HepG2 (cell line): ENCODE results near the gene IL1RAPL2. TPM values are rescaled to one million over a fixed set of nuclear protein-coding genes. Genes with fewer than 3 reads are reported as not detected.

ENCODE experiments used
- ATAC-seq: fragments of 200-7000 bp; cut with Tn5 transposase; 3 replicates; pipeline ENCODE4 v1.9.1; 2020; ENCODE audit warnings: mild to moderate bottlenecking, moderate library complexity
- BruUV-seq: library from RNA; stranded (reverse); fragments of 400-500 nt; replicated peaks from 2 replicates; lab custom pipeline; 2021; lab: Mats Ljungman, UMichigan
- CTCF ChIA-PET: fragments of 300-600 bp; formaldehyde crosslinking; extraction: SDS; loops from one replicate; lab custom pipeline; 2021; ENCODE audit warnings: low total read pairs, inconsistent platforms, low intra/inter-chr PET ratio; lab: Yijun Ruan, JAX
- POLR2A ChIA-PET: fragments of 350-600 bp; sonication (Branson Sonifier 250); formaldehyde crosslinking; loops from one replicate; lab custom pipeline; 2020; ENCODE audit warnings: antibody characterized with exemption, inconsistent platforms; lab: Yijun Ruan, JAX
- DNase-seq: peaks from one replicate; pipeline ENCODE4 v3.0.0-alpha.2; 2015; ENCODE audit warnings: low spot score
- FAIRE-seq: peaks from 3 replicates; lab custom pipeline; 2011; peaks lifted over from hg19 to GRCh38; lab: Jason Lieb, UNC
- H2AFZ ChIP-seq: one replicate; pipeline ENCODE4 v1.6.1; 2011; ENCODE audit warnings: low read length, inconsistent platforms
- H3K27ac ChIP-seq: fragments of 300-600 bp; 3 replicates; pipeline ENCODE4 v1.8.0; 2011; ENCODE audit warnings: mixed run types, mild to moderate bottlenecking, mixed read lengths, low read length, inconsistent platforms; ENCODE audit not compliant: insufficient read depth; ENCODE audit errors: extremely low read length
- H3K27me3 ChIP-seq, 2 experiments: fragments of 200-600 bp in 1 of 2; 2 replicates in 1 of 2; 3 replicates in 1 of 2; pipeline versions ENCODE4 v1.6.0 to v1.8.0; 2011; ENCODE audit warnings: low read length in 2 of 2, mild to moderate bottlenecking in 2 of 2, moderate library complexity in 2 of 2, inconsistent platforms in 1 of 2; ENCODE audit not compliant: insufficient read depth in 2 of 2, control insufficient read depth in 1 of 2
- H3K36me3 ChIP-seq, 2 experiments: fragments of 200-600 bp in 1 of 2; replicated peaks in 1 of 2; 2 replicates in 1 of 2; 3 replicates in 1 of 2; pipeline versions ENCODE4 v1.5.1 to v1.8.0; 2011; ENCODE audit warnings: low read length in 2 of 2, inconsistent platforms in 1 of 2; ENCODE audit not compliant: insufficient read depth in 2 of 2, control insufficient read depth in 1 of 2
- H3K4me1 ChIP-seq: 2 replicates; pipeline ENCODE4 v1.5.1; 2012; ENCODE audit warnings: low read length, inconsistent platforms; ENCODE audit not compliant: insufficient read depth
- H3K4me2 ChIP-seq: 2 replicates; pipeline ENCODE4 v1.6.0; 2011; ENCODE audit warnings: low read depth, low read length, inconsistent platforms
- H3K4me3 ChIP-seq, 3 experiments: fragments of 200-600 bp in 1 of 3; sonication (generic), shearing (Covaris generic) in 1 of 3; replicated peaks in 1 of 3; 2 replicates each; pipeline ENCODE4 v1.5.1; 2011 to 2016; ENCODE audit warnings: low read length in 3 of 3, inconsistent platforms in 2 of 3, low read depth in 2 of 3, mild to moderate bottlenecking in 2 of 3, control low read depth in 1 of 3, mixed read lengths in 1 of 3; ENCODE audit not compliant: insufficient read depth in 1 of 3
- H3K79me2 ChIP-seq: one replicate; pipeline ENCODE4 v1.6.1; 2011; ENCODE audit warnings: low read length, inconsistent platforms; ENCODE audit not compliant: insufficient read depth
- H3K9ac ChIP-seq: 2 replicates; pipeline ENCODE4 v1.6.0; 2011; ENCODE audit warnings: mild to moderate bottlenecking, low read depth, low read length, inconsistent platforms; ENCODE audit not compliant: insufficient read depth
- H3K9me3 ChIP-seq: 2 replicates; pipeline ENCODE4 v1.5.1; 2012; ENCODE audit warnings: mild to moderate bottlenecking, low read length
- H4K20me1 ChIP-seq: 2 replicates; pipeline ENCODE4 v1.6.0; 2011; ENCODE audit warnings: inconsistent platforms, mild to moderate bottlenecking, low read length, moderate library complexity; ENCODE audit not compliant: insufficient read depth
- BORCS8-MEF2B ChIP-seq: sonication (generic); formaldehyde crosslinking; IDR thresholded peaks from 2 replicates; pipeline ENCODE4 v1.8.0; 2022; ENCODE audit warnings: mild to moderate bottlenecking, missing genetic modification reagents
- FOXA3 ChIP-seq: IDR thresholded peaks from 2 replicates; pipeline ENCODE4 v1.6.1; 2016; ENCODE audit warnings: missing genetic modification reagents, missing compliant biosample characterization
- ONECUT2 ChIP-seq: sonication (generic); formaldehyde crosslinking; IDR thresholded peaks from 2 replicates; pipeline ENCODE4 v1.4.0; 2020; ENCODE audit warnings: missing genetic modification reagents
- SMYD3 ChIP-seq: sonication (generic); formaldehyde crosslinking; IDR thresholded peaks from 2 replicates; pipeline ENCODE4 v1.8.1; 2023; ENCODE audit warnings: mild to moderate bottlenecking, missing genetic modification reagents
- WGBS: methylation state at CpG from one replicate; pipeline ENCODE4 v1.1.6; 2017; ENCODE audit warnings: low lambda C conversion rate; 5-methylcytosine and 5-hydroxymethylcytosine counted together
- in situ Hi-C: cut with HindIII; loops from 2 replicates; pipeline ENCODE4 v1.10.0; 2017; ENCODE audit warnings: low pct_unique_long_range_greater_than_20kb; ENCODE audit not compliant: extremely low pct_ligation_motif_present
- intact Hi-C: fragments of 100-400 bp; cut with micrococcal nuclease; formaldehyde crosslinking; loops from one replicate; pipeline ENCODE4 v1.10.0; 2022; ENCODE audit not compliant: unreplicated experiment
- polyA plus RNA-seq, 8 experiments: library from polyadenylated mRNA; depleted of rRNA in 3 of 8; stranded (reverse) in 7 of 8; unstranded in 1 of 8; fragments of >200 nt; fragmentation: Illumina TruSeq in 4 of 8; extraction: Trizol in 4 of 8; gene quantifications; 2 replicates each; pipeline versions ENCODE4 v1.2.1 to v1.2.3, GENCODE V29; 2011 to 2016; ENCODE audit warnings: low read depth in 4 of 8, missing spikeins in 1 of 8, mixed read lengths in 1 of 8; ENCODE audit not compliant: insufficient read depth in 1 of 8
- total RNA-seq, 5 experiments: library from RNA; depleted of rRNA; stranded (reverse); fragments of >200 nt; fragmentation: Illumina TruSeq; extraction: Trizol; gene quantifications; 2 replicates each; pipeline ENCODE4 v1.2.3, GENCODE V29; 2016; ENCODE audit warnings: low read depth in 1 of 5
- TF ChIP-seq, protein P1 (sequence below): sonication (generic); formaldehyde crosslinking; IDR thresholded peaks from 2 replicates; pipeline ENCODE4 v1.9.0; 2022; ENCODE audit warnings: low read depth, missing genetic modification reagents

The IL1RAPL2 gene
- total and polyA plus RNA-seq, 2 of the 13 experiments (the other 11 are each of a cell fraction or from before 2014, with no cell fraction given), result not detected

DNA sequence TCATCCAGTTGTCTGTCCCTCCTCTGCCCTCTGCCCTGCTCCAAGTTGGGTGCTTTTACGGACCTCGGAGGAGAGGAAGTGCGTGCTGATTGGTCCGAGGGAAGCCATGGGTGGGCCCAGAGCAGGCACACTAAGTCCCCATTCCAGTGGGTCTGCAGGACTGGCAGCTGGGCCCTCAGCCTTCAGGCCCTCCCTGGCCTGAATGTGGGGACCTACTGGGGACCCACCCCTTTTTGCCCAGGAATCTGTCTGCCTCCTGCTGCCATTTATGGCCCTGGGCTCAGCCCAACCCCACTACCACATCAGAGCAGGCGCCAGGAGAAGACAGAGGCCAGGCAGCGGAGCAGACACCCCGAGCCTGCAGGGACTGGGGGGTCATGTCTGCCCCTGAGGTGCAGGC, 484.9 kb downstream of the IL1RAPL2 start:
- intact Hi-C loops, result no loop called here
- H3K9me3 ChIP-seq, result no peaks in the 10 kb centered on the region
- no TSS peak for BruUV-seq
- no peaks in the 10 kb centered on the region for H3K36me3 ChIP-seq
- no peak for DNase-seq
- in situ Hi-C loops, result no loop called here
- H3K79me2 ChIP-seq, result no peaks in the 10 kb centered on the region
- no peak overlapping the region for H3K27ac ChIP-seq
- H3K27me3 ChIP-seq, result no peaks in the 10 kb centered on the region
- no peak overlapping the region for H2AFZ ChIP-seq
- no peak for ATAC-seq
- WGBS, result no CpG with 5 or more reads among the region's 7 CpGs
- POLR2A ChIA-PET, result no interaction called here
- no peaks in the 10 kb centered on the region for H3K4me1 ChIP-seq
- no peak overlapping the region for H3K4me2 ChIP-seq
- no peaks in the 10 kb centered on the region for H4K20me1 ChIP-seq
- no peak overlapping the region for H3K4me3 ChIP-seq
- no peak for FAIRE-seq
- no peak for TF ChIP-seq SMYD3 (CRISPR knock-in tag)
- TF ChIP-seq, all 625 proteins: peak for 0
- no peak overlapping the region for H3K9ac ChIP-seq
- CTCF ChIA-PET, result no interaction called here

DNA sequence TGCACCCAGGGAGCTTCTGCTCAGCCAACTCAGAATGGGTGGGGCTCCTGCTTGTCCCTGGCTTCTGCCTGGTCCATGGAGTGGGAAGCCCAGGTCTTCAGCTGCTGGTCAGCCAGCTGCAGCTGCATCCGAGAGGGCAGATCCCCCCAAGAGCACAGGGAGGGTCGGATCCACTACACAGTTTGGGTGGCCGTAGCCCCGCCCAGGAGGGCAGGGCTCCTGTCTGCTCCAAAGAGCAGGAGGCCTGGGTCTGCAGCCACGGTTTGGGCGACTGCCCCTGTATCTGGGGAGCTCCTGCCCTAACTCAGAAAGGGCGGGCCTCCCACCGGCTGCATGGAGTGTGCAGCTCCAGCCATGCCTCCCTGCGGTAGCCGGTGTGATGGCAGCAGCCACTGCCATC, 485.4 kb downstream of the IL1RAPL2 start:
- no peak for DNase-seq
- H3K4me2 ChIP-seq, result no peak overlapping the region
- no peak for FAIRE-seq
- POLR2A ChIA-PET, result no interaction called here
- H2AFZ ChIP-seq, result no peak overlapping the region
- no peaks in the 10 kb centered on the region for H3K27me3 ChIP-seq
- H3K36me3 ChIP-seq, result no peaks in the 10 kb centered on the region
- in situ Hi-C loops, result no loop called here
- intact Hi-C loops, result no loop called here
- WGBS, result no CpG with 5 or more reads among the region's 10 CpGs
- no peaks in the 10 kb centered on the region for H3K79me2 ChIP-seq
- no peaks in the 10 kb centered on the region for H3K9me3 ChIP-seq
- no peak overlapping the region for H3K4me3 ChIP-seq
- no peak for TF ChIP-seq FOXA3 (CRISPR knock-in tag)
- TF ChIP-seq BORCS8-MEF2B (CRISPR knock-in tag), result no peak
- TF ChIP-seq, protein P1, sequence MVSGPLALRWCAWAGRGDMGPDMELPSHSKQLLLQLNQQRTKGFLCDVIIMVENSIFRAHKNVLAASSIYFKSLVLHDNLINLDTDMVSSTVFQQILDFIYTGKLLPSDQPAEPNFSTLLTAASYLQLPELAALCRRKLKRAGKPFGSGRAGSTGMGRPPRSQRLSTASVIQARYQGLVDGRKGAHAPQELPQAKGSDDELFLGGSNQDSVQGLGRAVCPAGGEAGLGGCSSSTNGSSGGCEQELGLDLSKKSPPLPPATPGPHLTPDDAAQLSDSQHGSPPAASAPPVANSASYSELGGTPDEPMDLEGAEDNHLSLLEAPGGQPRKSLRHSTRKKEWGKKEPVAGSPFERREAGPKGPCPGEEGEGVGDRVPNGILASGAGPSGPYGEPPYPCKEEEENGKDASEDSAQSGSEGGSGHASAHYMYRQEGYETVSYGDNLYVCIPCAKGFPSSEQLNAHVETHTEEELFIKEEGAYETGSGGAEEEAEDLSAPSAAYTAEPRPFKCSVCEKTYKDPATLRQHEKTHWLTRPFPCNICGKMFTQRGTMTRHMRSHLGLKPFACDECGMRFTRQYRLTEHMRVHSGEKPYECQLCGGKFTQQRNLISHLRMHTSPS, result no peak
- no peak for TF ChIP-seq ONECUT2 (CRISPR knock-in tag)
- H4K20me1 ChIP-seq, result no peaks in the 10 kb centered on the region
- H3K9ac ChIP-seq, result no peak overlapping the region
- no TSS peak for BruUV-seq
- no peak overlapping the region for H3K27ac ChIP-seq
- CTCF ChIA-PET, result no interaction called here
- H3K4me1 ChIP-seq, result no peaks in the 10 kb centered on the region
- ATAC-seq, result no peak
